Measurements from ENCODE around the gene THBS1. TPM values are rescaled to one million over a fixed set of nuclear protein-coding genes. Genes with fewer than 3 reads are reported as not detected.
A peak's percentile ranks its signal among the peaks of the same experiment; 100 is the strongest.

THBS1 gene
- total RNA-seq, 2 donors from 2014 or later, result 162 to 390 TPM

DNA sequence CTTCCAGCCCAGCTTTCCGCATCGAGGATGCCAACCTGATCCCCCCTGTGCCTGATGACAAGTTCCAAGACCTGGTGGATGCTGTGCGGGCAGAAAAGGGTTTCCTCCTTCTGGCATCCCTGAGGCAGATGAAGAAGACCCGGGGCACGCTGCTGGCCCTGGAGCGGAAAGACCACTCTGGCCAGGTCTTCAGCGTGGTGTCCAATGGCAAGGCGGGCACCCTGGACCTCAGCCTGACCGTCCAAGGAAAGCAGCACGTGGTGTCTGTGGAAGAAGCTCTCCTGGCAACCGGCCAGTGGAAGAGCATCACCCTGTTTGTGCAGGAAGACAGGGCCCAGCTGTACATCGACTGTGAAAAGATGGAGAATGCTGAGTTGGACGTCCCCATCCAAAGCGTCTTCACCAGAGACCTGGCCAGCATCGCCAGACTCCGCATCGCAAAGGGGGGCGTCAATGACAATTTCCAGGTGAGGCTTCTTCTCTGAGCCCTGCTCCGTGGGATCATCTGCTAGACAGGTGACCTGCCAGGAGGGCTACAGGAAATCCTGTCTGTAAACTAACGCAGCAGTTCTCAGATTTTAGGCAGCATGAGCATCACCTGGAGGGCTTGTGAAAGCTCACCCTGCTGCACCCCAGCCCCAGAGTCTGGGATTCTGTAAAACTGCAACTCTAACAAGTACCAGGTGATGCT is 1.6 kb downstream of the THBS1 start:
- intact Hi-C loops (cut with DNase I), result loop anchor here (5.0 kb wide), 1 partner anchor 455 kb away; no protein-coding TSS in a partner anchor
- Histone ChIP-seq H3K36me3 (no peaks in the 10 kb centered on the region), H3K9ac (ENCODE audit: low read depth in 2 of 2, low read length in 2 of 2) (peak overlapping the region; percentile 75 to 89), H3K4me3 (peak overlapping the region; percentile 62), H3K27me3 (no peaks in the 10 kb centered on the region), H3K9me3 (no peaks in the 10 kb centered on the region), H3K27ac (peak overlapping the region; percentile 88), H3K4me1 (no peaks in the 10 kb centered on the region)
- no peak for TF ChIP-seq CTCF (IDR thresholded peaks at IDR 0.05)
- DNase-seq, result peak; percentile 61

- no peaks in the 10 kb centered on the region for H3K27me3 ChIP-seq
- no peaks in the 10 kb centered on the region for H3K9me3 ChIP-seq
- H3K4me3 ChIP-seq, result peak overlapping the region; percentile 62
- intact Hi-C loops (cut with DNase I), result loop anchor here (5.0 kb wide), 1 partner anchor 456 kb away; no protein-coding TSS in a partner anchor
- DNase-seq, result no peak
- no peaks in the 10 kb centered on the region for H3K36me3 ChIP-seq
- H3K27ac ChIP-seq, result peak overlapping the region; percentile 88
- peak; percentile 18 for TF ChIP-seq CTCF (IDR thresholded peaks at IDR 0.05)
- H3K9ac ChIP-seq (ENCODE audit: low read depth in 2 of 2, low read length in 2 of 2), result peak overlapping the region; percentile 75 to 89
- H3K4me1 ChIP-seq, result no peaks in the 10 kb centered on the region
These were observed 2.2 kb downstream of the THBS1 start for GRCh38 chr15:39582977-39583595.

- intact Hi-C loops (cut with DNase I), result loop anchor here (5.0 kb wide), 1 partner anchor 456 kb away; no protein-coding TSS in a partner anchor
- Histone ChIP-seq H3K9ac (ENCODE audit: low read depth in 2 of 2, low read length in 2 of 2) (peak overlapping the region in 1 of 2 donors; percentile 89), H3K27me3 (no peaks in the 10 kb centered on the region), H3K27ac (peak overlapping the region; percentile 0), H3K4me1 (no peaks in the 10 kb centered on the region), H3K9me3 (no peaks in the 10 kb centered on the region), H3K4me3 (peak overlapping the region; percentile 62), H3K36me3 (no peaks in the 10 kb centered on the region)
- no peak for TF ChIP-seq CTCF (IDR thresholded peaks at IDR 0.05)
- DNase-seq, result peak; percentile 85
These were observed 2.9 kb downstream of the THBS1 start for GRCh38 chr15:39583596-39584265.

GRCh38 chr15:39584266-39584659 is 3.4 kb downstream of the THBS1 start:
- DNase-seq, result no peak
- intact Hi-C loops (cut with DNase I), result loop anchor here (5.0 kb wide), 1 partner anchor 457 kb away; no protein-coding TSS in a partner anchor
- Histone ChIP-seq H3K27me3 (no peaks in the 10 kb centered on the region), H3K4me1 (no peaks in the 10 kb centered on the region), H3K4me3 (peak overlapping the region; percentile 62), H3K27ac (peak overlapping the region; percentile 0), H3K36me3 (no peaks in the 10 kb centered on the region), H3K9me3 (no peaks in the 10 kb centered on the region), H3K9ac (ENCODE audit: low read depth in 2 of 2, low read length in 2 of 2) (peak overlapping the region in 1 of 2 donors; percentile 89)
- TF ChIP-seq CTCF (IDR thresholded peaks at IDR 0.05), result no peak

- Histone ChIP-seq H3K4me1 (no peaks in the 10 kb centered on the region), H3K27ac (no peak overlapping the region), H3K9me3 (no peaks in the 10 kb centered on the region), H3K4me3 (no peak overlapping the region), H3K27me3 (no peaks in the 10 kb centered on the region), H3K36me3 (no peaks in the 10 kb centered on the region), H3K9ac (ENCODE audit: low read depth in 2 of 2, low read length in 2 of 2) (peak overlapping the region in 1 of 2 donors; percentile 89)
- intact Hi-C loops (cut with DNase I), result loop anchor here (5.0 kb wide), 2 partner anchors 102 to 458 kb away; no protein-coding TSS in a partner anchor
- TF ChIP-seq CTCF (IDR thresholded peaks at IDR 0.05), result no peak
- DNase-seq, result no peak
These were observed 3.9 kb downstream of the THBS1 start for GRCh38 chr15:39584662-39585388.

All from colonic mucosa (tissue), 4 donors.